Right renal cortex interstitium (tissue), 3 donors: Measurements from ENCODE around the gene OR6S1. TPM values are rescaled to one million over a fixed set of nuclear protein-coding genes. Genes with fewer than 3 reads are reported as not detected.
"Not testable (repeated sequence)": the region's sequence is repeated elsewhere in the genome, so short reads cannot be mapped to it uniquely, and the experiment has no call there.

Experiments
- DNase-seq, 3 donors: peaks; one replicate each; pipeline ENCODE4 v3.0.0-alpha.2; 2013; ENCODE audit warnings: low read depth in 3 of 3, low spot score in 2 of 3
- polyA plus RNA-seq, 3 donors: library from polyadenylated mRNA; unstranded; fragments of 120-200 nt; gene quantifications; one replicate each; pipeline ENCODE4 v1.2.1, GENCODE V29; 2013; ENCODE audit not compliant: insufficient read length in 3 of 3

The OR6S1 gene
- polyA plus RNA-seq, 3 donors: not detected

GRCh38 chr14:20613094-20614037 lies 28.1 kb downstream of the OR6S1 start:
- DNase-seq: peak; percentile 89 to 96 (median 89)

- DNase-seq: no peak
Observed at GRCh38 chr14:20612403-20612802, 29.1 kb downstream of the OR6S1 start.

GRCh38 chr14:20611277-20611676 lies 30.2 kb downstream of the OR6S1 start:
- no peak for DNase-seq

- no peak for DNase-seq
Observed at GRCh38 chr14:20610002-20610765, 31.3 kb downstream of the OR6S1 start.

- DNase-seq: peak in 1 of 3 donors; percentile 93
Observed at GRCh38 chr14:20609215-20610001, 32.1 kb downstream of the OR6S1 start.

- DNase-seq: no peak
Observed at GRCh38 chr14:20608383-20609110, 32.9 kb downstream of the OR6S1 start.

GRCh38 chr14:20607617-20608016 lies 33.9 kb downstream of the OR6S1 start:
- DNase-seq: no peak

GRCh38 chr14:20606902-20607242 lies 34.6 kb downstream of the OR6S1 start:
- no peak for DNase-seq

GRCh38 chr14:20606190-20606901 lies 35.1 kb downstream of the OR6S1 start:
- DNase-seq: no peak

- DNase-seq: no peak
Observed at GRCh38 chr14:20603813-20604690, 37.4 kb downstream of the OR6S1 start.

GRCh38 chr14:20602583-20602982 lies 38.9 kb downstream of the OR6S1 start:
- DNase-seq: no peak

GRCh38 chr14:20601522-20601921 lies 40.0 kb downstream of the OR6S1 start:
- no peak for DNase-seq

GRCh38 chr14:20597108-20597507 lies 44.4 kb downstream of the OR6S1 start:
- DNase-seq: no peak

- DNase-seq: not testable (repeated sequence)
Observed at GRCh38 chr14:20595726-20596125, 45.8 kb downstream of the OR6S1 start.

GRCh38 chr14:20592574-20592973 lies 48.9 kb downstream of the OR6S1 start:
- no peak for DNase-seq

GRCh38 chr14:20591235-20591634 lies 50.3 kb downstream of the OR6S1 start, which contains the start of gene RNASE12:
TSS of gene RNASE12 (minus strand) at chr14:20591376. CDS start at chr14:20590723, 653 bp downstream.
- no peak for DNase-seq
